Measurements from ENCODE around the gene IZUMO1R.

DNA sequence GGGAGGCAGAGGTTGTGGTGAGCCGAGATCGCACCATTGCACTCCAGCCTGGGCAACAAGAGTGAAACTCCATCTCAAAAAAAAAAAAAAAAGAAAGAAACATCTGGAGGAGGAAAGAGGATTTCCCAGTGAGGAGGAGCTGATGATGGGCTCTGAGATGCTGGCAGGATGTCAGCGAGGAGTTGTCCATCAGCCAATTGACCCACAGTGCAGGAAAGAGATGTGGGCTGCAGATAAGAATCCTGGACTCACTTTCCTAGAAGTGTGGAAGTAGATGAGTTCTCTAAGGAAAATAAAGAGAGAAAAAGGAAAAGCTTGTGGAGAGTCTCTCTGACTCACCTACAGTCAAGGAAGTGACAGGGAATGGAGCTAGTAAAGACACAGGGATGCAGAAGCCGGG, 9.7 kb downstream of the IZUMO1R start:
- TF ChIP-seq, protein P1, sequence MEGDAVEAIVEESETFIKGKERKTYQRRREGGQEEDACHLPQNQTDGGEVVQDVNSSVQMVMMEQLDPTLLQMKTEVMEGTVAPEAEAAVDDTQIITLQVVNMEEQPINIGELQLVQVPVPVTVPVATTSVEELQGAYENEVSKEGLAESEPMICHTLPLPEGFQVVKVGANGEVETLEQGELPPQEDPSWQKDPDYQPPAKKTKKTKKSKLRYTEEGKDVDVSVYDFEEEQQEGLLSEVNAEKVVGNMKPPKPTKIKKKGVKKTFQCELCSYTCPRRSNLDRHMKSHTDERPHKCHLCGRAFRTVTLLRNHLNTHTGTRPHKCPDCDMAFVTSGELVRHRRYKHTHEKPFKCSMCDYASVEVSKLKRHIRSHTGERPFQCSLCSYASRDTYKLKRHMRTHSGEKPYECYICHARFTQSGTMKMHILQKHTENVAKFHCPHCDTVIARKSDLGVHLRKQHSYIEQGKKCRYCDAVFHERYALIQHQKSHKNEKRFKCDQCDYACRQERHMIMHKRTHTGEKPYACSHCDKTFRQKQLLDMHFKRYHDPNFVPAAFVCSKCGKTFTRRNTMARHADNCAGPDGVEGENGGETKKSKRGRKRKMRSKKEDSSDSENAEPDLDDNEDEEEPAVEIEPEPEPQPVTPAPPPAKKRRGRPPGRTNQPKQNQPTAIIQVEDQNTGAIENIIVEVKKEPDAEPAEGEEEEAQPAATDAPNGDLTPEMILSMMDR (conservative IDR thresholded peaks at IDR 0.05; ENCODE audit: low read depth, low read length): no peak
- TF ChIP-seq EZH2phosphoT487 (IDR thresholded peaks at IDR 0.05; ENCODE audit: borderline replicate concordance, low read length) (no peak), EZH2 (IDR thresholded peaks at IDR 0.05; ENCODE audit: low read length, unreplicated experiment) (no peak)
